SHP77 treated with DMSO at 0.1 percent for 48 hours (cell line): ENCODE results near the gene IREB2.

Experiments
- DNase-seq: peaks from one replicate; lab custom pipeline; 2025; lab: John Stamatoyannopoulos, UW

The IREB2 gene

DNA sequence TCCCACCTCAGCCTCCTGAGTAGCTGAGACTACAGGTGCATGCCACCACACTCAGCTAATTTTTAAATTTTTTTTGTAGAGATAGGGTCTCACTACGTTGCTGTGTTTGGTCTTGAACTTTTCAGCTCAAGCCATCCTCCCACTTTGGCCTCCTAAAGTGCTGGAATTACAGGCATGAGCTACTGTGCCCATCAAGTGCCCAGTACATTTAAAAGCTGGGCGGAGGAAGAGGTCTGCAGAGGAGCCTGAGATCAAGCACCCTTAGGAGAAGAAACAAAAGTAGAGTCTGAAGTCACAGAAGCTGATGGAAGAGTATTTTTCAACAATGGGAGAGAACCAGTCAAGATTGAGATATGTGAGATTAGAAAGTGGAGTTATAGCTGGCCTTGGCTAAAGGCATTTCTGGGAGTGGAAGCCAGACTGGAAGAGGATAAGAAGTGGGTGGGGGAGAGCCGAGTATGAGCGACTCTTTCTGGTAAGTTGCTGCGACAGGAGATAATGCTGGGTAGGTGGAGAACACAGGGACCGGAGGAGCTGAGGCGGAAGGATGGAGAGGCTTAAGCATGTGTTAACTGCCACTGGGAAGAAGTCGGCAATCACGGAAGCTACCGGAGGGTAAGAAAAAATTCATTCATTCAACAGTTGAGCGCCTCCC is 782 bp upstream of the IREB2 start:
- no peak for DNase-seq

DNA sequence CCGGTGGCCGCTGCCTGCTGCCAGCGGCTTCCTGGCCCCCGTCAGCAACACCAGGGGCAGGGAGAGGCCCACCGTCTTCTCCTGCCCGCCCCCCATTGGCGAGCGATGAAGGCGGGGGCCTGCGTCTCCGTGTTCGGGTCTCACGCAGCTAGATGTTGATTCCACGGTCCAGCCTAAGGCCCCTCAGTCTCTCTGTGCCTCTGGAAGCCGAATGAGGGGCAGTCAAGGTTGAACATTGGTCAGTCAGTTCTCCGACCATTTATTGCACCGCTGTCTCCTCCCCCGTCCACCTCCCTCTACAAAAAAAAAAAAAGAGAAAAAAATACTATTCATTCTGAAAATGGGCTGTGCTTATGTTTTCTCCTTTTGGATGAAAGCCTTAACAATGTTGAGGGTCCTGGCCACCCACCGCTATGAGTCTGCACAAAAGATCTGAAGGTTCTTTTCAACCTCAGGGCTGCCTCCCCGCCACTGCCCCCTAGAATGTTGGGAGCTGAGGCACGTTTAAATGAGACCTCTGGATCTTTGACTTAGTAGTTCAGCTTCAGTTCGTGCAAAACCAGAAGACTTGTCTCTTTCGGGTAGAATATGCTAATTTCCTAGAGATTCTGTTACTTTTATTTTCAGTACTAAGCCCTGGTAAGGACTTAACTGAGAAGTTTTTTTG is 736 bp downstream of the IREB2 start:
- DNase-seq: no peak

DNA sequence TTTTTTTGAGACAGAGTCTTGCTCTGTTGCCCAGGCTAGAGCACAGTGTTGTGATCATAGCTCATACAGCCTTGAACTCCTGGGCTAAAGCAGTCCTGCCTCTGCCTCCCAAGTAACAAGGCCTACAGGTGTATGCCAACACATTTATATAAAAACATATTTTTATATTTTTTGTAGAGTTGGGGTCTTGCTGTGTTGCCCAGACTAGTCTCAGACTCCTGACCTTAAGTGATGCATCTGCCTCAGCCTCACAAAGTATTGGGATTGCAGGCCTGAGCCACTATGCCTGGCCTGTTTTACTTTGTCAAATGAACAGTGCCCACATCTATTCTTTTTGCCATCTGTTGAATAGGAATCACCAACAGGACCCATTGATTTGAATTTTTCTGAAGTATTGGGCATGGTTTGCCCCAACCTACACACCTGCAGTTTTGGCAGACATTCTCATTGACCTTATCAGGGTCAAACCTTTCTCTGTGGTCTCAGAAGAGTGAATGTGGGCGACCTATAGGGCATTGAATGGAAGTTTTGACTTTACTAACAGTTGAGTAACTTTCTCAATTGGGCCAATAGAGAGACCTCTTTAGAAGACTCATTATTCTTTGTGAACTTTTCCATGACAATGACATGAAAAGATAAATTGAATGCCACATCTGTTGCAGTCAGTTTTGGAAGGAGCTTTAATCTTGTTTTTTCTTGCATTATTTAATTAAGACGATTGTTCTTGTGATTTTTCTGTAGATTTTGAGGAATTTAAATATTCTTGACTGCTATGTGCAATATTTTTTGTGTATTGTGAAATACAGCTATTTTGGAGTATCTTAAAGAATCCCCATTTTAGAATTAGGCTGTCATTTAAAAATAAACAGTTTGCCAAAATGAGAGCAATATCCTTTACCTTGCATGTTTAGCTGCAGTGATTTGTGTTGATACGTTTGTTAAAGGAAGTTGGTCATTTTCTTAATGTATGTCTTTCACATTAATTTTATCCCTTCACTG is 2.7 kb downstream of the IREB2 start:
- no peak for DNase-seq

DNA sequence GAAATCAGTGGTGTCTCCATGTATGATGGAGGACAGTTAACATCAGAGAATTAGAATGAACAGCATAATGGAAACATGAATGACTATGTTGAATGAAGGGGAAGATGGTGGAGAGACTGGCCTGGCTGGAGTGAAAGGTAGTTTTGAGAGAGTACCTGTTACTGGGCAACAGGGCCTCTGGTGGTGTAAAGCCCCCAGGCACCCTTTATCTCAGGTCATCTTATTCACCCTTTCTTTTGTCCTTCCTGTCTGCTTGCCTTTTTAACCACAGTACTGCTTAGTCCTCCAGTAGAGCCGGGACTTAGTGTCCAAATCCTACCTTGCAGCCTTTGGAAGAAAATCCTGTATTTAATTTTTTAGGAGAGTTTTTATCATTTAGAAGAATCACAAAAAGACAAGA is 6.2 kb downstream of the IREB2 start:
- no peak for DNase-seq

DNA sequence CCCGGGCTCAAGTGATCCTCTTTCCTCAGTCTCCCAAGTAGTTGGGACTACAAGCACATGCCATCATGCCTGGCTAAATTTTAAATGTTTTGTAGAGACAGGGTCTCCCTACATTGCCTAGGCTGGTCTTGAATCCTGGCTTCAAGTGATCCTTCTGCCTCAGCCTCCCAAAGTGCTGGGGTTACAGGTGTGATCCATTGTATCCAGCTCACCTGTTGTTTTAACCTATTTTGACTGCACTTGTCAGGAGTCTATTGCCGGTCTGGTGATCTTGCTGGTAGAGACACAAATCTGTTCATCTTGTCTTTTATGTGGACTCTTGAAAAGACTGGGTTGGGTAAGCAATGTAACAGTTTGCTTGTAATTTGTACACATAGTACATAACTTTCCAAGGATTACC is 7.9 kb downstream of the IREB2 start:
- DNase-seq: no peak

DNA sequence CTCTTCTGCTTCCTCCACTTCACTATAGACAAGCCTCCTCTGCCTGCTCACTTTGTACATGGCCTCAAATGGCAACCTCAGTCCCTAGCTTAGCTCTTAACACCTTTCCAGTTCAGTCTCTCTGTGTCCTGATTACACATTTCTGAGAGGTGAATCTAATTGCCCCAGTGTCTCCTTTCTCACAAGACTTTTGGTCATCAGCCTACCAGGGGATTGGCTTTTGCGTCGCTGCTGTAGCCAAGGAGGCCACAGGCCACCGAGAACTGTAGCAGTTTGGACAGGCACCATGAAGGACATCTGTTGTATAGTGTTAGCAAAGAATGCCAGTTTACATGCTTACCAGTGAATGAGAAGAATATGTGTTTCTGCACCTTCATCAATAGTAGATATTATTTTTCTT is 8.5 kb downstream of the IREB2 start:
- no peak for DNase-seq

DNA sequence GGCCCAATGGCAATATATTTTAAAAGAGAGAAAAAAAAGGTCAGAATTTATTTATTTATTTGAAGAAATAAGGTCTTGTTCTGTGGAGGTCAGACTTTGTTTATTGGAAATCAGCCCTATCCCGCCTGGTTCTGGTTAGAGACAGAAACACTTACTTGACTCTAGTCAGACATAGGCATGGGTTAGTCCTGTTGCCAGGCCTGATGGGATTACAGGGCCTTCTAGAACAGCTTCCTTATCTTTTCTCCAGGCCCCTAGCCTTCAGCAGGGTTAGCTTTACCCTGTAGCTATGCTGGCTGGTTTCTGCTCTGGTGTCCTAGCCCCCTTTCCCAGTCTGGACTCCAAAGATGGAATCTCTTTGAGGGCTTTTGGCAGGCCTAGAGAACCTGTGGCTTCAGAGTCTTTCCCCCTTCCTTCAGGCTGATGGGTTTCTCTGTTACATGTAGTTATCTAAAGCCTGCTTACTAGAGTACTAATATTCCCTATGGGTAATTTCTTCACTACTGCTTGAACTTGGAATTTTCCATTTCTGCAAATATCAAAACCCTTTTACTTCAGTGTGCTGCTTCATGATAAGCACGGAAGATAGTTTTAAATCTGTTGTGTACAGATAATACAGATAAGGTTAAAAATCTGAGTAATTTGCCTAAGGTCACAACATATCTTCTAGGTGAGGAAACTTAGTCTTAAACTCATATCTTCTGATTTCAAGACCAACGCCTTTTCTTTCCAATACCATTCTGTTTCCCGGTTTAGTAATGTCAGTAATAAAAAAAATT is 10.6 kb downstream of the IREB2 start:
- no peak for DNase-seq

DNA sequence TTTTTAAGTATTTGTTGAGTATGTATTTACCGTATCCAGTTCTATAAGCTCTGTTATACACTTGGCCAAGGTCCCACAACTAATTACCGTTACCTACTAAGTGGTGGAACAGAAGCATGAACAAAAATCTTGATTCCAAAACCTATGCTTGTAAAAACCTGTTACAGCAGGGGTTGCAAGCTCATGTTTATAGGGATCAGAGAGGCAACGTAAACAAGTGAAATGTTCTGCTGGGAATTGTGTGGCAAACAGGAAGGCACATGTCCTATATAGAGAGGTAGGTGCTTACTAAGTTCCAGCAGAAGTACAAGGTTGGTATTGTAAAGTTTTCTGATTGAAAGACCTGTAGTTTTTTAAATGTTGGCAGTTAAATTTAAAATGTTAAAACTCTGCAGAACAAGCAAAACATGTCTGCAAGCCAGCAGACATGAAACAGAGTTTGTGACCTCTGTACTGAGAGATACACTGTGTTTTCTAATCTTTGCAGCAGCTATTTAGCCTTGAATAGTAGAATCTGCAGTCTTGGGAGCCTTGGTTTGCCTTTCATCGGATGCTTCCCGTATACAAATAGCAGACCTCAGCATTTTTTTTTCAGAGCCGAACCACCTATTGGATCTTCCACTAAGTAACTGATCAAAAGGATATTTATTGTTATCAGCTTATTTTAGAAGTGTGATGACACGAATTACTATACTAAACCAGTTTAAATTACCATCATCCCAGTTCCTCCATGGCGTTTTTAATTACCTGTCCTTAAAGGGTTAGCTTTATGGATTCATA is 11.4 kb downstream of the IREB2 start:
- no peak for DNase-seq

DNA sequence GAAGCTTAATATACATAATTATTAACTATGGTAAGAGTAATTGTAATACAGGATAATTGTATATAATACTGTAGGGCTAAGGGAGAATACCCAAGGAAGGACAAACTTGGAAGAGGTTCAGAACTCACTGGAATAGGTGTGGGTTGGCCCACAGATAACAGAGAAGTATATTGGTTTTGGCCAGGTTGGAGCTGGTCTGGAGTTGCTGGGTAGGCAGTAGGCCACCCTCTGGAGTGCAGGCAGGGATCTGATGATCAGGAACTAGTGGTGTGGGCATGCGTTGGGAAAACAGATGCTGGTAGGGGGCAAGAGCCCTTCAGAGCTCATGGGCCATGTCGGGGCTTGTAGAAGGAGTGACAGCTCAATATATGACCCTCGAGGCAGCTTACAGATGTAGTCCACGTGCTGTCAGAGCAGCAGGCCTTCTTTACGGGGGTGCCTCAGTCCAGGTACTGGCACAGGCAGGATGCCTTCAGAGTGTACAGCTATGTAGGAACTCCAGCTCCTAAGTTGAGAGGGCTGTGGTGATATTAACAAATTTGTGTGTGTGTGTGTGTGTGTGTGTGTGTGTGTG is 12.4 kb downstream of the IREB2 start:
- no peak for DNase-seq

DNA sequence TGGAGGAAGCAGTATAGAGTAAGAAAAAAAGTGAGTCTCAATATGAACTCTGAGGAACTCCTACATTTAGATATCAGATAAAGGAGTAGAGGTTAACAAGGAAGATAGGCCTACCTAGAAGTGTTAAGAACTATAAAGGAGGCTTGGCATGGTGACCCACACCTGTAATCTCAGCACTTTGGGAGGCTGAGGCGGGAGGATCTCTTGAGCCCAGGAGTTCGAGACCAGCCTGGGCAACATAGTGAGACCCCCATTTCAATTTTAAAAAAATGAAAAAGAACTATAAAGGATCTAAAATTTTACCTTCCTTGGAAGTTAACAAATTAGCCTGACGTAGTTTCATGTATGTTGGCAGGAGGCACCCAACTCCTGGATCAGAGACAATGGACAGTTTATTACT is 14.5 kb downstream of the IREB2 start:
- no peak for DNase-seq

DNA sequence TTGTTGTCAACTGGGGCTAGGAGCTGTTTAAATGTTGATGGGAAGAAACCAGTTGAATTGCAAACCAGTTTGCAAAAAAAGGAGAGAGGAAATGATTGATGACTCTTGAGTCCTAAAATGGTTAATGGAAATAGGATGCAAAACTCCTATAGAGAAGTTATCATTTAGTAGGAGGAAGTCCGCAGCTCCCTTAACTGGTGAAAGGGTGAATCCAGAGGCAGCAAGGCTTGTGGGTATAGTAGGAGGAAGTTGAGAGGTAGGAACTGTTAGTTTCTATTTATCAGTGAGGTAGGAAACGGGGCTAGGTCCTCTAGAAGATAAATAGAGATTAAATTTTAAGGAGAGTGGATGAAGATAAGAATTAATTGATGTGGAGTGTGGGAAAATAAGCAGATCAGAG is 15.4 kb downstream of the IREB2 start:
- DNase-seq: no peak

DNA sequence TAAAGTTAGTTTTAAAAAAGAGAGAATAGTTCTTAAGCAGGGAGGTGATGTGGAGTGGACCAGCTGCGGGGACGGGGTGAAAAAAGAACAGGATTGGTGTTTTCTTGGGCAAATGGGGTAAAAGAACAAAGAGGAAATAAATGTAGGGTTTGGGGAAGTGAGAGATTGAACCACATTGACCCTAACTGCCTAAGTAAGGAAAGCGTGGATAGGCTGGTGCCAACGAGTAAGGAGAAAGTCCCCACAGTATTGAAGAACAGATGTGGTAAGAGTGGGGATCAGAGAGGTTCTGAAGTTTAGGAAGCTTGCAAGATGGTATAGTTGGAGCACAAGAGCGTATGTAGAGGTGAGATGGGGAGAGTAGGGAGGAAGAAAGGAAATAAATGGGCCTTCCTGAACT is 17.0 kb downstream of the IREB2 start:
- no peak for DNase-seq

DNA sequence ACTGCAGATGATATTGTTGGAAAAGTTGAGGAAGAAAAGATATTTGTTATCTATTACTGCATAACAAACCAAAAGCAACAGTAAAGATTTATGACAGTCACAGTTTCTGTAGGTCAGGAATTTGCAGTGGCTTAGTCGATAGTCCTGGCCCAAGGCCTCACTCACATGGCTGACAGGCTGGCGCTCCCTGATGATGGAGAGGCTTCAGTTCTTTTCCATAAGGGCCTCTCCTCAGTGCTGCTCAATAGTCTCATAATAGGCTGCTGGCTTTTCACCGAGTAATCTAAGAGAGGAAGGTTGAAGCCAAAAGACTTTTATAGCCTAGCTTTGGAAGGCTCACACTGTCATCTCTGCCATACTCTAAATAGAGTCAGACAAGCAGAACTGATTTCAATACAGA is 17.7 kb downstream of the IREB2 start:
- DNase-seq: peak; percentile 6

DNA sequence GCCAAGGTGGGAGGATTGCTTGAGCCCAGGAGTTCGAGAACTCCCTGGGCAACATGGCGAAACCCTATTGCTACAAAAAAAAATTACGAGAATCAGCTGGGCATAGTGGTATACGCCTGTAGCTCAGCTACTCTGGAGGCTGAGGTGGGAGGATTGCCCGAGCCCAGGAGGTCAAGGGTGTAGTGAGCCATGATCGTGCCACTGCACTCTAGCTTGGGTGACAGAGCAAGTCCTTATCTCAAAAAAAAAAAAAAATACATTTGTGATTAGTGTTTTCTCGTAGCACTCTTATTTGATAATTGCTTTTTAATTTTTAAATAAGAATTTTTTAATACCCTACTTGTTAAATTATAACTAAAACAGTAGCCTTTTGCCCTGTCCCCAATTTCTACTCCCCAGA is 18.4 kb downstream of the IREB2 start:
- DNase-seq: no peak

DNA sequence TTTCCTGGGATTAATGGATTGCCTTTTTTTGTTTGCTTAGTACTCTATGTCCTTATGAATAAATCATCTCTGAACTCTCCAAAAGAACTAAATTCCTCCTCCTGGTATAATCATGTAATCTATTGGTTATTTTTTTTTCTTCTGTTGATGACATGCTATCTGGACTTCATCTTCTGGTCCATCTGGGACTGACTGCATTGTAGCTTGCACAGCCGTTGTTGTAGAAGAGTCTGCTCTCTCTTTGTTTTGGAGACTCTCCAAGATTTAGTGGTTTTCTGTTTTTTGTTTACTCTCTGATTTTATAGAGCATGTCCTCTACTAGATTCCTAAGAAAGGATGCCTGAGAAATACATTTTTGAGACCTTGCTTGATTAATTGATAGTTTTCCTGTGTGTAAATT is 19.1 kb downstream of the IREB2 start:
- DNase-seq: peak; percentile 11

DNA sequence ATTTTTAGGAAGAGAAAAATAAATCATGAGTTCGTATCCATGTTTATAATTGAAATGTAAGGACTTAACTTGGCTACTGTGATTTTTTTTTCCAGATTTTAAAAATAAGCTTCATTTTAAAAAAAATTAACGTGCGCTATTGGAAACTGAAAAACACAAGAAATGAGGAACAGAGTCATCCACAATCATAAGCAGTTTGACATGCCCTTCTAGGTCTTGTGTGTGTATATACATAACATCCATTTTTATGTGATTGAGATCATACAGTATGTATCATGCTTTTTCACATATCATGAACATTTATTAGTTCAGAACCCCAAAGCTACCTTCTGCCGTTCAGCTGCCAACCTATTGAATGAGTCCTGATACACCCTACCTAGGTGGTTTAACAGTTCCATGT is 22.7 kb downstream of the IREB2 start:
- no peak for DNase-seq

DNA sequence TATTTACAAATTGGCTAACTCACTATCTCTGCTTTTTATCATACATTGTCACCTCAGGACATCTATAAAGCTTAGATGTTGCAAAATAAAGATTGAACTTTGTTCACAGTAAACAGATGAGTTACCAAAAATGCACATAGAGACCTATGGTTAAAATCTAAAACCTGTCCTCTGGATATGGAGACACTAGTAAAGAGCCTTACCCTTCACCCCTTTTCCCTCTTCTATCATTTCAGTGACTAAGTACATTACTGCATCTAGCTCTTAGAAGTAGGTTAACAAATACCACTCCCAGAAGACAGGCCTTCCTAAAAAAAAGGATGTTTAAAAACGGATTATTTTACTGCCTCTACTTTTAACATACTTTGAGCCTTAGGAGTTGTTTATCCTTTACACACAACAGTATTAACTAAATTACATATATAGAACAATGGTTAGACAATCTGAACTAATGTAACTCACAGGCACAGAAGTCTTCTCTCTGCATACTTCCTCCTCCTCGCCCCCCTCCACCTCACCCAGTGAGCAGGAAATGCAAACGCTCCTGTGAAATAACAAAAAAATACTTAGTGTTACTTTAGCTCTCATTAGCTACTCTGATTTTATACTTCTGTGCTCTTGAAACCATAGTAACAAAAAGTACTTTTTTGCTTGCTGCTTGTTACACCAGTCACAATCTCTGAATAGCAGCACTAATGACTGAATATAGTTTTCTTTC is 23.3 kb downstream of the IREB2 start:
- DNase-seq: no peak

DNA sequence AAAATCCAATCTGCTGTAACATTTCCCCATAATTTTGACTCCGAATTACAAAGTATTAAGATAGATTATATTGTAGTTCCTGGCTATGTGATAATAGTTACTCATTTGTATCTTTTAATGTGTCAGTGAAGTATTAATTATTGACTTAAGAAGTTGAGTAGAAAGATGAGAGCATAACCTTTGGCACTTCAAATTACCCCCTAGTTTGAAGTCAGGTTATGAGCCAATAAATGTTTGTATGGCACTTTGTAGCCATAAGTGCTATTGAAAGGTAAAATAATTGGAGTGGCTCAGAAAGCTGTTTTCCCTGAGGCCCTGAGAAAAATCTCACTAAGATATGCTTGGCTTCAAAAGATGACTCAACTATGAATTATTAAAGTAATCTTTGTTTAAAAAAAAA is 31.0 kb downstream of the IREB2 start:
- DNase-seq: no peak

DNA sequence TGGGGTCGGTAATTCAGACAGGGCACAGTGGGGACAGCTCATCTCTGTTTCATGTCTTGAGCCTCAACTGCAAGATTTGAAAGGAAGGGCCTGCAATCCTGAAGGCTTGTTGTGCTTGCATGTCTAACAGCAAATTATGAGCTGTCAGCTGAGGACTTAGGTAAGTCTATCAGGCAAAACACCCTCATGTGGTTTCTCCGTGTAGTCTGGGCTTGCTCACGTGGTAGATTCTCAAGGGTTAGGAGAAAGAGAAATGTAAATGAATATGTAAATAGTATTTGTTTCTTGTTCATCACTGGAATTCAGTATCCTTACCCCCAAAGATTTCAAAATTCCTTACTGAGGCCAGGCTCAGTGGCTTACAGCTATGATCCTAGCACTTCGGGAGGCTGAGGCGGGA is 39.3 kb downstream of the IREB2 start:
- DNase-seq: no peak

DNA sequence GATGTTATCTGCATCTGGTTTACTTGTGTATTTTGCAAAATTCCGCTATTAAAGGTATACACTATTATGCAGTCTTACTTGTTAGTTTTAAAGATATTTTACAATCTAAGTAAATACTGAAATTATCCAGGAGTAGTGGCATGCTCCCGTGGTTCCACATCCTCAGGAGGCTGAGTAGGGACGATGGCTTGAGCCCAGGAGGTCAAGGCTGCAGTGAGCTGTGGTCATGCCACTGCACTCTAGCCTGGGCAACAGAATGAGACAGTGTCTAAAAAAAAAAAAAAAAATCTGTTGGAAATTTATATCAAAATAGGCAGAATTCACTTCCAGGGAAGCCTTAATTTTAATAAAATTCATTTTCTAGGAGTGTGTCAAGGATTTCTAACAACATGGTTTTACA is 41.6 kb downstream of the IREB2 start:
- no peak for DNase-seq
